ENCODE measurements around the gene SURF1. TPM values are rescaled to one million over a fixed set of nuclear protein-coding genes. Genes with fewer than 3 reads are reported as not detected.

SURF1 gene
- total RNA-seq, 1 experiment from 2014 or later = 57.7 TPM

GRCh38 chr9:133344979-133345378, 11.3 kb downstream of the SURF1 start:
- H3K9me2 ChIP-seq (ENCODE audit: insufficient read depth) = no peaks in the 10 kb centered on the region
- TF ChIP-seq EZH2 (IDR thresholded peaks at IDR 0.05; ENCODE audit: low read depth) (no peak), CTCF (conservative IDR thresholded peaks at IDR 0.05) (no peak)
- H3K36me3 ChIP-seq (ENCODE audit: low read depth) = peaks cover 16% of the 10 kb centered on the region
- ChIA-PET CTCF (no interaction called here), POLR2A (ENCODE audit: unreplicated experiment) (no interaction called here)
- H3K27ac ChIP-seq = no peak overlapping the region
- no TSS peak for BruUV-seq (replicated peaks)
- peaks cover 20% of the 10 kb centered on the region for H3F3A ChIP-seq (ENCODE audit: insufficient read depth, low read depth)
- H3K4me3 ChIP-seq = no peak overlapping the region
- no peak overlapping the region for H2AFZ ChIP-seq
- peaks cover 47% of the 10 kb centered on the region for H3K79me2 ChIP-seq (ENCODE audit: low read depth)
- peaks cover 15% of the 10 kb centered on the region for H3K4me1 ChIP-seq (replicated peaks; ENCODE audit: insufficient read depth)
- H3K9me3 ChIP-seq (ENCODE audit: insufficient read depth, low read depth) = no peaks in the 10 kb centered on the region
- DNase-seq = no peak
- peaks cover 24% of the 10 kb centered on the region for H4K20me1 ChIP-seq (ENCODE audit: insufficient read depth)
- no peaks in the 10 kb centered on the region for H3K27me3 ChIP-seq (ENCODE audit: insufficient read depth, low read depth)
- H3K4me2 ChIP-seq = no peak overlapping the region
- intact Hi-C loops (cut with micrococcal nuclease; ENCODE audit: unreplicated experiment) = no loop called here

GRCh38 chr9:133344071-133344470, 12.2 kb downstream of the SURF1 start:
- intact Hi-C loops (cut with micrococcal nuclease; ENCODE audit: unreplicated experiment) = no loop called here
- Histone ChIP-seq H3K9me3 (ENCODE audit: insufficient read depth, low read depth) (no peaks in the 10 kb centered on the region), H3K27me3 (ENCODE audit: insufficient read depth, low read depth) (no peaks in the 10 kb centered on the region), H3K4me3 (no peak overlapping the region), H3K79me2 (ENCODE audit: low read depth) (peaks cover 38% of the 10 kb centered on the region), H3K27ac (no peak overlapping the region), H2AFZ (no peak overlapping the region), H3K9me2 (ENCODE audit: insufficient read depth) (no peaks in the 10 kb centered on the region), H4K20me1 (ENCODE audit: insufficient read depth) (peaks cover 15% of the 10 kb centered on the region), H3K36me3 (ENCODE audit: low read depth) (peaks cover 7% of the 10 kb centered on the region), H3K4me2 (no peak overlapping the region), H3F3A (ENCODE audit: insufficient read depth, low read depth) (peaks cover 11% of the 10 kb centered on the region), H3K4me1 (replicated peaks; ENCODE audit: insufficient read depth) (peaks cover 6% of the 10 kb centered on the region; the same call in 1 of the 2 replicates)
- DNase-seq = no peak
- TF ChIP-seq EZH2 (IDR thresholded peaks at IDR 0.05; ENCODE audit: low read depth) (no peak), CTCF (conservative IDR thresholded peaks at IDR 0.05) (no peak)
- BruUV-seq (replicated peaks) = no TSS peak
- ChIA-PET POLR2A (ENCODE audit: unreplicated experiment) (interaction anchor here (0.5 kb wide), 1 partner anchor 8 kb away, joined by 3 read pairs; no protein-coding TSS in a partner anchor), CTCF (no interaction called here)

GRCh38 chr9:133342570-133342969, 13.7 kb downstream of the SURF1 start:
- Histone ChIP-seq H3K4me1 (replicated peaks; ENCODE audit: insufficient read depth) (peaks cover 6% of the 10 kb centered on the region; the same call in 1 of the 2 replicates), H3K36me3 (ENCODE audit: low read depth) (no peaks in the 10 kb centered on the region; the same call in 1 of the 2 replicates), H4K20me1 (ENCODE audit: insufficient read depth) (peaks cover 8% of the 10 kb centered on the region), H3K9me3 (ENCODE audit: insufficient read depth, low read depth) (no peaks in the 10 kb centered on the region), H3K79me2 (ENCODE audit: low read depth) (peaks cover 26% of the 10 kb centered on the region), H3K27me3 (ENCODE audit: insufficient read depth, low read depth) (no peaks in the 10 kb centered on the region), H3K9me2 (ENCODE audit: insufficient read depth) (no peaks in the 10 kb centered on the region), H3K4me2 (no peak overlapping the region), H3K27ac (no peak overlapping the region), H2AFZ (no peak overlapping the region), H3F3A (ENCODE audit: insufficient read depth, low read depth) (no peaks in the 10 kb centered on the region), H3K4me3 (no peak overlapping the region)
- ChIA-PET POLR2A (ENCODE audit: unreplicated experiment) (no interaction called here), CTCF (no interaction called here)
- intact Hi-C loops (cut with micrococcal nuclease; ENCODE audit: unreplicated experiment) = no loop called here
- TF ChIP-seq CTCF (conservative IDR thresholded peaks at IDR 0.05) (no peak), EZH2 (IDR thresholded peaks at IDR 0.05; ENCODE audit: low read depth) (no peak)
- BruUV-seq (replicated peaks) = no TSS peak
- no peak for DNase-seq

Measured in PC-9 (cell line).